ENCODE data around the gene NRDC. TPM values are rescaled to one million over a fixed set of nuclear protein-coding genes. Genes with fewer than 3 reads are reported as not detected.

Gene NRDC
- total RNA-seq (10 to 100 TPM; 71.0 to 91.4 (median 81.4) TPM), polyA plus RNA-seq (10 to 100 TPM; 34.4 to 70.6 (median 37.2) TPM)

GRCh38 chr1:51878616-51879336, at the start of gene NRDC:
TSS of gene NRDC (minus strand) at chr1:51878727. CDS start at chr1:51878615, 112 bp downstream.
- no peaks in the 10 kb centered on the region for H3K9me3 ChIP-seq
- intact Hi-C loops (cut with DNase I) = loop anchor here (10.0 kb wide), 1 partner anchor 914 kb away; the partner anchor contains the start of gene FAF1
- peak; percentile 94 to 95 for TF ChIP-seq POLR2A (IDR thresholded peaks at IDR 0.05)
- no peak for TF ChIP-seq CTCF (IDR thresholded peaks at IDR 0.05)
- TF ChIP-seq EP300 (IDR thresholded peaks at IDR 0.05) = peak in 1 of 4 donors; percentile 46
- peak; percentile 97 to 98 (median 98) for TF ChIP-seq POLR2AphosphoS5 (IDR thresholded peaks at IDR 0.05)
- WGBS, 2 donors = 0% methylated on average over 54 of the region's 54 CpGs
- peaks cover 0 to 44% (median 28%) of the 10 kb centered on the region in 4 donors for H3K4me1 ChIP-seq
- H3K27me3 ChIP-seq = peaks cover 0 to 8% (median 0%) of the 10 kb centered on the region in 3 donors
- no peaks in the 10 kb centered on the region for H3K36me3 ChIP-seq
- DNase-seq = peak; percentile 100
- H3K27ac ChIP-seq = peak within 1 kb of the TSS; percentile 94 to 99 (median 98)
- H3K4me3 ChIP-seq = peak within 1 kb of the TSS; percentile 89 to 97 (median 92)

GRCh38 chr1:51927029-51927428, 48.5 kb upstream of the NRDC start:
- TF ChIP-seq POLR2A (IDR thresholded peaks at IDR 0.05) (no peak), CTCF (IDR thresholded peaks at IDR 0.05) (no peak), EP300 (IDR thresholded peaks at IDR 0.05) (no peak), POLR2AphosphoS5 (IDR thresholded peaks at IDR 0.05) (no peak)
- no peak for DNase-seq
- 93 to 94% methylated on average over 2 of the region's 2 CpGs for WGBS, 2 donors
- H3K36me3 ChIP-seq = no peaks in the 10 kb centered on the region
- no peaks in the 10 kb centered on the region for H3K27me3 ChIP-seq
- intact Hi-C loops (cut with DNase I) = no loop called here
- H3K9me3 ChIP-seq = no peaks in the 10 kb centered on the region
- no peak overlapping the region for H3K27ac ChIP-seq
- H3K4me1 ChIP-seq = no peaks in the 10 kb centered on the region
- H3K4me3 ChIP-seq = no peak overlapping the region

GRCh38 chr1:51926171-51926812, 47.8 kb upstream of the NRDC start:
- Histone ChIP-seq H3K9me3 (no peaks in the 10 kb centered on the region), H3K4me3 (no peak overlapping the region), H3K4me1 (no peaks in the 10 kb centered on the region), H3K27me3 (no peaks in the 10 kb centered on the region), H3K27ac (no peak overlapping the region), H3K36me3 (no peaks in the 10 kb centered on the region)
- DNase-seq = no peak
- TF ChIP-seq POLR2A (IDR thresholded peaks at IDR 0.05) (no peak), POLR2AphosphoS5 (IDR thresholded peaks at IDR 0.05) (no peak), EP300 (IDR thresholded peaks at IDR 0.05) (no peak), CTCF (IDR thresholded peaks at IDR 0.05) (no peak)
- intact Hi-C loops (cut with DNase I) = no loop called here
- WGBS, 2 donors = 73 to 77% methylated on average over 5 of the region's 5 CpGs

- no peak for DNase-seq
- Histone ChIP-seq H3K27ac (no peak overlapping the region), H3K36me3 (no peaks in the 10 kb centered on the region), H3K4me1 (no peaks in the 10 kb centered on the region), H3K4me3 (no peak overlapping the region), H3K27me3 (no peaks in the 10 kb centered on the region), H3K9me3 (no peaks in the 10 kb centered on the region)
- intact Hi-C loops (cut with DNase I) = no loop called here
- 66 to 83% methylated on average over 1 of the region's 1 CpG for WGBS, 2 donors
- TF ChIP-seq POLR2AphosphoS5 (IDR thresholded peaks at IDR 0.05) (no peak), EP300 (IDR thresholded peaks at IDR 0.05) (no peak), POLR2A (IDR thresholded peaks at IDR 0.05) (no peak)
Observed at GRCh38 chr1:51924455-51924854, 45.9 kb upstream of the NRDC start.

- TF ChIP-seq POLR2A (IDR thresholded peaks at IDR 0.05) (no peak), CTCF (IDR thresholded peaks at IDR 0.05) (no peak), POLR2AphosphoS5 (IDR thresholded peaks at IDR 0.05) (no peak)
- H3K9me3 ChIP-seq = no peaks in the 10 kb centered on the region
- no peak overlapping the region for H3K4me3 ChIP-seq
- H3K36me3 ChIP-seq = no peaks in the 10 kb centered on the region
- WGBS, 2 donors = 53 to 81% methylated on average over 3 of the region's 3 CpGs
- no peak overlapping the region for H3K27ac ChIP-seq
- DNase-seq = no peak
- no peaks in the 10 kb centered on the region for H3K27me3 ChIP-seq
- intact Hi-C loops (cut with DNase I) = no loop called here
- H3K4me1 ChIP-seq = no peaks in the 10 kb centered on the region
Observed at GRCh38 chr1:51922040-51922439, 43.5 kb upstream of the NRDC start.

Measured in sigmoid colon (tissue), 7 donors.